ENCODE results near the gene CIITA.

- TF ChIP-seq CTCF (IDR thresholded peaks at IDR 0.05), result no peak
- no peak for TF ChIP-seq POLR2A (IDR thresholded peaks at IDR 0.05)
Measured at GRCh38 chr16:10978124-10978523, 101.1 kb downstream of the CIITA start.

Data from Peyer's patch (tissue), 4 donors.